Measurements from ENCODE around the gene FHIT.
A peak's percentile ranks its signal among the peaks of the same experiment; 100 is the strongest.

The FHIT gene

GRCh38 chr3:60048447-60048848, 1202.8 kb downstream of the FHIT start:
- DNase-seq (ENCODE audit: low read depth in 2 of 2): peak in 1 of 2 experiments; percentile 37

GRCh38 chr3:60047426-60048200, 1203.6 kb downstream of the FHIT start:
- no peak for DNase-seq (ENCODE audit: low read depth in 2 of 2)

GRCh38 chr3:60046210-60046609, 1205.0 kb downstream of the FHIT start:
- no peak for DNase-seq (ENCODE audit: low read depth in 2 of 2)

- no peak for DNase-seq (ENCODE audit: low read depth in 2 of 2)
Observed at GRCh38 chr3:60045686-60046085, 1205.6 kb downstream of the FHIT start.

- no peak for DNase-seq (ENCODE audit: low read depth in 2 of 2)
Observed at GRCh38 chr3:60036803-60037202, 1214.4 kb downstream of the FHIT start.

GRCh38 chr3:60033901-60034453, 1217.3 kb downstream of the FHIT start:
- DNase-seq (ENCODE audit: low read depth in 2 of 2): no peak

GRCh38 chr3:60030982-60031381, 1220.3 kb downstream of the FHIT start:
- no peak for DNase-seq (ENCODE audit: low read depth in 2 of 2)

- no peak for DNase-seq (ENCODE audit: low read depth in 2 of 2)
Observed at GRCh38 chr3:60028233-60028632, 1223.0 kb downstream of the FHIT start.

- no peak for DNase-seq (ENCODE audit: low read depth in 2 of 2)
Observed at GRCh38 chr3:60027335-60027734, 1223.9 kb downstream of the FHIT start.

- DNase-seq (ENCODE audit: low read depth in 2 of 2): no peak
Observed at GRCh38 chr3:60025096-60026050, 1225.9 kb downstream of the FHIT start.

- no peak for DNase-seq (ENCODE audit: low read depth in 2 of 2)
Observed at GRCh38 chr3:60024400-60024799, 1226.9 kb downstream of the FHIT start.

- no peak for DNase-seq (ENCODE audit: low read depth in 2 of 2)
Observed at GRCh38 chr3:60023189-60023588, 1228.1 kb downstream of the FHIT start.

GRCh38 chr3:60017631-60018030, 1233.6 kb downstream of the FHIT start:
- peak; percentile 29 to 39 for DNase-seq (ENCODE audit: low read depth in 2 of 2)

GRCh38 chr3:60015032-60015705, 1236.1 kb downstream of the FHIT start:
- DNase-seq (ENCODE audit: low read depth in 2 of 2): no peak

GRCh38 chr3:60013241-60013640, 1238.0 kb downstream of the FHIT start:
- DNase-seq (ENCODE audit: low read depth in 2 of 2): no peak

- no peak for DNase-seq (ENCODE audit: low read depth in 2 of 2)
Observed at GRCh38 chr3:60011218-60011617, 1240.0 kb downstream of the FHIT start.

- DNase-seq (ENCODE audit: low read depth in 2 of 2): no peak
Observed at GRCh38 chr3:60010781-60011180, 1240.5 kb downstream of the FHIT start.

- DNase-seq (ENCODE audit: low read depth in 2 of 2): no peak
Observed at GRCh38 chr3:60009931-60010478, 1241.2 kb downstream of the FHIT start.

GRCh38 chr3:60001369-60001768, 1249.9 kb downstream of the FHIT start:
- DNase-seq (ENCODE audit: low read depth in 2 of 2): no peak

- no peak for DNase-seq (ENCODE audit: low read depth in 2 of 2)
Observed at GRCh38 chr3:60000311-60001105, 1250.7 kb downstream of the FHIT start.

GRCh38 chr3:59998058-59998457, 1253.2 kb downstream of the FHIT start:
- DNase-seq (ENCODE audit: low read depth in 2 of 2): no peak

Data from stimulated activated CD4-positive, alpha-beta T cell treated with anti-CD3 and anti-CD28 coated beads, Interleukin-12 subunit alpha, Interleukin-12 subunit beta, amount 100 ng/mL, for 24 hours (primary cell).